Esophagus squamous epithelium (tissue), 5 donors: ENCODE results near the gene JARID2. TPM values are rescaled to one million over a fixed set of nuclear protein-coding genes. Genes with fewer than 3 reads are reported as not detected.

Experiments
- DNase-seq: peaks from one replicate; lab custom pipeline; 2025; lab: John Stamatoyannopoulos, UW
- H3K27ac ChIP-seq, 4 donors: fragments of 200-600 bp; sonication (generic); one replicate each; pipeline ENCODE4 v1.5.1; 2016 to 2019; ENCODE audit warnings: mild to moderate bottlenecking in 1 of 4
- H3K27me3 ChIP-seq, 4 donors: fragments of 200-600 bp; sonication (generic); 1 replicate in 3 of 4; 2 replicates in 1 of 4; pipeline versions ENCODE4 v1.5.1 to v1.6.0; 2017 to 2021; ENCODE audit warnings: antibody characterized with exemption in 1 of 4
- H3K36me3 ChIP-seq, 3 donors: fragments of 200-600 bp; sonication (generic); one replicate each; pipeline ENCODE4 v1.5.1; 2016 to 2019
- H3K4me1 ChIP-seq, 3 donors: fragments of 200-600 bp; sonication (generic); one replicate each; pipeline ENCODE4 v1.5.1; 2017 to 2019
- H3K4me3 ChIP-seq, 4 donors: fragments of 200-600 bp; sonication (generic); 1 replicate in 3 of 4; 2 replicates in 1 of 4; pipeline ENCODE4 v1.5.1; 2016 to 2019; ENCODE audit warnings: mild to moderate bottlenecking in 2 of 4, moderate library complexity in 1 of 4
- H3K9me3 ChIP-seq, 3 donors: fragments of 200-600 bp; sonication (generic); one replicate each; pipeline ENCODE4 v1.5.1; 2016 to 2019
- POLR2A ChIP-seq, 4 donors: fragments of 450-650 bp; IDR thresholded peaks; one replicate each; pipeline ENCODE4 v1.6.1; 2017; ENCODE audit warnings: antibody characterized with exemption in 4 of 4, mild to moderate bottlenecking in 4 of 4, moderate library complexity in 3 of 4
- WGBS, 2 donors: methylation state at CpG; one replicate each; pipeline ENCODE4 v1.1.5; 2018; 5-methylcytosine and 5-hydroxymethylcytosine counted together
- intact Hi-C: fragments of 100-400 bp; cut with DNase I; formaldehyde crosslinking; loops from one replicate; pipeline ENCODE4 v1.15.0; 2022
- total RNA-seq, 4 donors: library from RNA; depleted of rRNA; stranded (reverse); fragments of >200 nt; gene quantifications; one replicate each; pipeline ENCODE4 v1.1.0, GENCODE V29; 2016
- TF ChIP-seq, protein P1 (sequence below), 6 experiments: fragments of 450-650 bp in 4 of 6; fragments of 200-600 bp in 2 of 6; sonication (generic) in 2 of 6; IDR thresholded peaks; one replicate each; pipeline ENCODE4 v1.5.1; 2016 to 2019; ENCODE audit warnings: antibody characterized with exemption in 6 of 6, mild to moderate bottlenecking in 4 of 6, moderate library complexity in 4 of 6
- donor health status: DM: yes; HTN: yes; CAD: no.

Gene JARID2
- total RNA-seq, 4 donors from 2014 or later = 13.3 to 19.6 (median 16.3) TPM

DNA sequence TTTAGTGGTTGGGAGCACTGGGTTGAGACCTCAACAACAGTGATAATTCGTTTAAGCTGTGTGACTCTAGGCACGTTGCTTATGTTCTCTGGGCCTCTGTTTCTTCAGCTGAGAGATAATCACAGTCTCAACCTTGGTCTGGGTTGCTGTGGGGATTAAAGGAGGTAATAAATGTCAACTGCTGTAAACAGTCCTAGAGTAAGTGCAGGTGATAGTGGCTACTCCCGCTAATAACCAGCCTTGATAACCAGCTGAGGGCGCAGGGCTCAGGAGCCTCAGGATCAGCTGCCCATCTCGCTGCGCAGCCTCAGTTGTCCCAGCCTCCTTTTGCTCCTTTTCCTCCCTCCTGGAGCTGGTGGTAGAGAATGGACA, 58.0 kb downstream of the JARID2 start:
- intact Hi-C loops = no loop called here
- H3K27ac ChIP-seq = peak overlapping the region in 1 of 4 donors; percentile 39
- H3K36me3 ChIP-seq = no peaks in the 10 kb centered on the region
- H3K4me3 ChIP-seq = no peak overlapping the region
- 93 to 96% methylated on average over 6 of the region's 6 CpGs for WGBS, 2 donors
- no peaks in the 10 kb centered on the region for H3K27me3 ChIP-seq
- H3K4me1 ChIP-seq = peaks cover 5 to 82% (median 7%) of the 10 kb centered on the region in 3 donors
- no peaks in the 10 kb centered on the region for H3K9me3 ChIP-seq
- TF ChIP-seq POLR2A (IDR thresholded peaks at IDR 0.05) = no peak
- TF ChIP-seq, protein P1, sequence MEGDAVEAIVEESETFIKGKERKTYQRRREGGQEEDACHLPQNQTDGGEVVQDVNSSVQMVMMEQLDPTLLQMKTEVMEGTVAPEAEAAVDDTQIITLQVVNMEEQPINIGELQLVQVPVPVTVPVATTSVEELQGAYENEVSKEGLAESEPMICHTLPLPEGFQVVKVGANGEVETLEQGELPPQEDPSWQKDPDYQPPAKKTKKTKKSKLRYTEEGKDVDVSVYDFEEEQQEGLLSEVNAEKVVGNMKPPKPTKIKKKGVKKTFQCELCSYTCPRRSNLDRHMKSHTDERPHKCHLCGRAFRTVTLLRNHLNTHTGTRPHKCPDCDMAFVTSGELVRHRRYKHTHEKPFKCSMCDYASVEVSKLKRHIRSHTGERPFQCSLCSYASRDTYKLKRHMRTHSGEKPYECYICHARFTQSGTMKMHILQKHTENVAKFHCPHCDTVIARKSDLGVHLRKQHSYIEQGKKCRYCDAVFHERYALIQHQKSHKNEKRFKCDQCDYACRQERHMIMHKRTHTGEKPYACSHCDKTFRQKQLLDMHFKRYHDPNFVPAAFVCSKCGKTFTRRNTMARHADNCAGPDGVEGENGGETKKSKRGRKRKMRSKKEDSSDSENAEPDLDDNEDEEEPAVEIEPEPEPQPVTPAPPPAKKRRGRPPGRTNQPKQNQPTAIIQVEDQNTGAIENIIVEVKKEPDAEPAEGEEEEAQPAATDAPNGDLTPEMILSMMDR (IDR thresholded peaks at IDR 0.05) = no peak
- DNase-seq = no peak

DNA sequence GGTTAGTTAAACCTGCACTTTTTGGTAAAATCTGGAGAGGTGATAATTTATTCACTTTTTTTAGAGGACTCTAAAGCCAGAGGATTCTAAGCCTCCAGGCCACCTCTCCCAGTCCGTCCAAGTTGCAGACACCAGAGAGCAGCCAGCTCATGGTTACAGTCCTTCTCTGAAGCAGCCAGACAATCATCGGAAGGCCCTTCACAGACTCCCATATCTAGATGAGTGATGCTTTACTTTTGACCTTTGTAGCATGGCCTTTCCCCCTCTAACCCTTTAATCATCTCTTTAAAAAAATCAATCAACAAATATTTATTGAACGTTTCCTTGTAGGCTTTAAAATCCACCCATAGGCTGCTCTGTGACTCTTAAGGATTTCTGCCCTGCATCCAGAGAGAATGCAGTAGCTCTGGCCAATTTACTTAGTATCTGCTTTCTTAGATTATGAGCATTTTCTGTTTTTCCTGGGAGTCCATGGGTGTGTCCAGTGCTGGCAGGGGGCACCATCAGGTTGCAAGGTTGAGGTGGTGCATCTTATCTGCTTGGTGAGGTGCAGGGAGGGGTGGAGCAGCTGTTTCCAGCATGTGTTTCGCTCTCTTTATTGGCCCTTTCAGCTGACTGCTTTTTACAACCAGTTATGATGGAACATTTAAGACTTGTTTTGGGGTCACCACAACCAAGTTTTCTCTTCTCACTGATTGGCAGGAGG, 58.6 kb downstream of the JARID2 start:
- TF ChIP-seq POLR2A (IDR thresholded peaks at IDR 0.05) = no peak
- TF ChIP-seq, protein P1 (IDR thresholded peaks at IDR 0.05) = no peak
- H3K27ac ChIP-seq = no peak overlapping the region
- DNase-seq = no peak
- H3K4me1 ChIP-seq = peaks cover 7 to 82% (median 7%) of the 10 kb centered on the region in 3 donors
- H3K9me3 ChIP-seq = no peaks in the 10 kb centered on the region
- H3K27me3 ChIP-seq = no peaks in the 10 kb centered on the region
- H3K4me3 ChIP-seq = no peak overlapping the region
- no peaks in the 10 kb centered on the region for H3K36me3 ChIP-seq
- 71 to 79% methylated on average over 4 of the region's 4 CpGs for WGBS, 2 donors
- intact Hi-C loops = no loop called here

DNA sequence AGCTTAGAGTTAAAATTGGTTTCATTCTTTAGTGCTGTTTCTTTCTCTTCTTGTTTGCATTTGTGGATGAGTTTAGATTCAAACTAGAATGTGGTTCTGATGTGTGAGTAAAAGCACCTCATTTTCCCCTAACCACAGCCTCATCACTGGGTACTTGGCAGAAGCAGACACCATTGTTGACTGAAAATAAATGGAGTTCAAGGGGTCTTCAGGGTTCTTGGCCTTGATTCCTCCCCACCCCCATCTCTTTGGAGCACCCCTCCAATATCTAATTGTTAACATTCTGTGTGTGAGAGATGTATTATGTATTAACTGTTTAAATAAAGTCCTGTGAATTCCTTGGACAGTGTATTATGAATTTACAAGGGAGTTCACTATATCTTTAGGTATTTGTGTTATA, 59.6 kb downstream of the JARID2 start:
- no peak for DNase-seq
- intact Hi-C loops = no loop called here
- H3K27ac ChIP-seq = no peak overlapping the region
- H3K9me3 ChIP-seq = no peaks in the 10 kb centered on the region
- H3K36me3 ChIP-seq = no peaks in the 10 kb centered on the region
- no peak for TF ChIP-seq POLR2A (IDR thresholded peaks at IDR 0.05)
- TF ChIP-seq, protein P1 (IDR thresholded peaks at IDR 0.05) = no peak
- H3K27me3 ChIP-seq = no peaks in the 10 kb centered on the region
- H3K4me3 ChIP-seq = no peak overlapping the region
- H3K4me1 ChIP-seq = peaks cover 7 to 81% (median 7%) of the 10 kb centered on the region in 3 donors

DNA sequence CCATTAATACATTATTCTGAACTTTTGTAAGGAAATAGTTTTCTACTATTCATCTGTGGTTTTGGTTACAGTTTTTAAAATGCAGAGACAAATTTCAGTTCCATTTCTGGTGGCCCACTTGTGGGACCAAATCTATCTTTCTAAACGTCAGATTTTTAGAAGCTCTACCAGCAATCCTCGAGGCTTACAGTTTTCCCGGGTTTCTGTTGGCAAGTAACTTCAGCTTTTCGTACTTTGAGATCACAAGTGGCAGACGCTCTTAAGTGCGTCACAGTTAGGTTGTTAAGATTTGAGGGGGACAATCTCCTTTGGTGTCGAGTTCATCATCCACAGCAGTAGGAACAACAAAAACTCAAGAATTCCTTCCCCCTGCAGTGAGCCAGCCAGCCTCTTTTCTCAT, 60.0 kb downstream of the JARID2 start:
- Histone ChIP-seq H3K36me3 (no peaks in the 10 kb centered on the region), H3K4me1 (peaks cover 7 to 81% (median 7%) of the 10 kb centered on the region in 3 donors), H3K9me3 (no peaks in the 10 kb centered on the region), H3K27me3 (no peaks in the 10 kb centered on the region), H3K27ac (no peak overlapping the region), H3K4me3 (no peak overlapping the region)
- TF ChIP-seq, protein P1 (IDR thresholded peaks at IDR 0.05) = no peak
- TF ChIP-seq POLR2A (IDR thresholded peaks at IDR 0.05) = no peak
- 71 to 83% methylated on average over 7 of the region's 7 CpGs for WGBS, 2 donors
- no peak for DNase-seq
- intact Hi-C loops = no loop called here

DNA sequence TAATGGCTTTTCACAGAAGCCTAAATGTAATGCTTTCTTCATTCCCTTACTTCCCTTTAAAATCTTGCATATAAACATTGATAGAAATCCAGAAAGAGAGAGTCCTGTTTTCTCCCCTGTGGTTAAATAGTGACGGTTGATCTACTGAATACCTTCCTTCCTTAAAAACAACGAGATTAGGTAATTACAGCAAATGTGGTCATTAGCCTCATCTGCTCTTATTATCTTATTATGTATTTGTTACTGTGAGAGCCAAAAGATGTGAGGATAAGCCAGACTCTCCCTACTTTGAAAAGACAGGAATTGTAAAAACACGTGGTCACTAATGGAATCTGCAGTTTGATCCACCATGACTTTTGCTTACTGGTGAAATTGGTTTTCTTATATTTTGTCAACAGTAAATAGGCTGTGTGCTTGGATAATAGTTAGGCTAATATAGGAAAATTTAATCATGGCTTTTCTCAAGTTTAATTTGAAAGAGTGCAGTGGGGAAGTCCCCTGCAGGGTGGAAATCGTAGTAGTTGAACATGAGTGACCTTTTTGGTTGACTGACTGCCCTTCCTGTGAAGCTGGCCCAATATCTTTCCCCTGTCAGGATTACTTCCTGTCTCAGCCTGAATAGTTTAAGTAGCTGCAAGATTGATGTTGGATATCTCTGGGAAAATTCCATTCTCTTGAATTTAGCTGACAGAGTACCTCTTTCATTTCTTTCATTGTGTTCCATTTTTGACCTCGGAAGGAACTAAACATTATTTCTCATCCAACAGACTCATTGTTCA, 62.8 kb downstream of the JARID2 start:
- DNase-seq = no peak
- Histone ChIP-seq H3K36me3 (no peaks in the 10 kb centered on the region), H3K4me3 (no peak overlapping the region), H3K27ac (no peak overlapping the region), H3K9me3 (no peaks in the 10 kb centered on the region), H3K4me1 (peaks cover 13 to 91% (median 22%) of the 10 kb centered on the region in 3 donors), H3K27me3 (no peaks in the 10 kb centered on the region)
- WGBS, 2 donors = 40 to 46% methylated on average over 5 of the region's 5 CpGs
- intact Hi-C loops = no loop called here
- TF ChIP-seq, protein P1 (IDR thresholded peaks at IDR 0.05) = no peak
- no peak for TF ChIP-seq POLR2A (IDR thresholded peaks at IDR 0.05)
